K562 (cell line): ENCODE results near the gene TCF3. TPM values are rescaled to one million over a fixed set of nuclear protein-coding genes. Genes with fewer than 3 reads are reported as not detected.
A peak's percentile ranks its signal among the peaks of the same experiment; 100 is the strongest.

Experiments
- CBFA2T2 ChIP-seq: fragments of 450-650 bp; conservative IDR thresholded peaks from 2 replicates; pipeline ENCODE4 v1.6.1; 2017; ENCODE audit warnings: mild to moderate bottlenecking
- CREM ChIP-seq: IDR thresholded peaks from 2 replicates; pipeline ENCODE4 v1.6.1; 2014; ENCODE audit warnings: antibody characterized with exemption, low read depth
- ELF1 ChIP-seq: fragments of 200-800 bp; sonication (Bioruptor generic); IDR thresholded peaks from 2 replicates; pipeline ENCODE4 v1.6.1; 2016; ENCODE audit warnings: missing genetic modification characterization, missing compliant biosample characterization
- ESRRA ChIP-seq: fragments of 450-650 bp; IDR thresholded peaks from 2 replicates; pipeline ENCODE4 v1.6.1; 2014; ENCODE audit warnings: low read depth, mild to moderate bottlenecking, moderate library complexity, borderline replicate concordance
- GABPB2 ChIP-seq: fragments of 250-450 bp; sonication (Bioruptor Pico); conservative IDR thresholded peaks from 2 replicates; pipeline ENCODE4 v1.5.1; 2021; ENCODE audit warnings: mild to moderate bottlenecking
- HNRNPK ChIP-seq: fragments of 200-400 bp; formaldehyde crosslinking; IDR thresholded peaks from one replicate; pipeline ENCODE4 v1.6.1; 2018; ENCODE audit warnings: mild to moderate bottlenecking, low read depth, low read length; ENCODE audit not compliant: poor library complexity, severe bottlenecking
- LARP7 ChIP-seq: fragments of 450-650 bp; IDR thresholded peaks from 2 replicates; pipeline ENCODE4 v1.6.1; 2016
- LCOR ChIP-seq: sonication (generic); formaldehyde crosslinking; IDR thresholded peaks from 2 replicates; pipeline ENCODE4 v1.8.0; 2022; ENCODE audit warnings: mild to moderate bottlenecking, missing genetic modification reagents
- PHF21A ChIP-seq: fragments of 450-650 bp; IDR thresholded peaks from 2 replicates; pipeline ENCODE4 v1.6.1; 2017; ENCODE audit warnings: low read depth, borderline replicate concordance
- PURB ChIP-seq: sonication (generic); formaldehyde crosslinking; IDR thresholded peaks from 2 replicates; pipeline ENCODE4 v1.9.0; 2021; ENCODE audit warnings: low read depth, mild to moderate bottlenecking, missing genetic modification reagents
- RBM15 ChIP-seq: fragments of 200-400 bp; formaldehyde crosslinking; IDR thresholded peaks from 2 replicates; pipeline ENCODE4 v1.6.1; 2018; ENCODE audit warnings: mild to moderate bottlenecking, low read length, moderate library complexity; ENCODE audit not compliant: insufficient read depth
- SIN3B ChIP-seq: fragments of 450-650 bp; IDR thresholded peaks from 2 replicates; pipeline ENCODE4 v1.6.1; 2017; ENCODE audit warnings: low read depth, mild to moderate bottlenecking, moderate library complexity
- SRSF1 ChIP-seq: fragments of 200-400 bp; formaldehyde crosslinking; IDR thresholded peaks from 2 replicates; pipeline ENCODE4 v1.6.1; 2017; ENCODE audit warnings: mild to moderate bottlenecking, low read depth, low read length, moderate library complexity
- TRIM28 ChIP-seq: fragments of 450-650 bp; IDR thresholded peaks from 2 replicates; pipeline ENCODE4 v1.6.1; 2017
- ZNF174 ChIP-seq: fragments of 250-450 bp; sonication (Bioruptor Pico); IDR thresholded peaks from 2 replicates; pipeline ENCODE4 v1.4.0; 2020; ENCODE audit warnings: mild to moderate bottlenecking
- ZNF551 ChIP-seq: fragments of 250-450 bp; sonication (Bioruptor Pico); IDR thresholded peaks from 2 replicates; pipeline ENCODE4 v1.5.0; 2021; ENCODE audit warnings: mild to moderate bottlenecking, moderate library complexity
- ZSCAN32 ChIP-seq: fragments of 450-650 bp; formaldehyde crosslinking; IDR thresholded peaks from 2 replicates; pipeline ENCODE4 v1.4.0; 2020; ENCODE audit warnings: mild to moderate bottlenecking, moderate library complexity
- polyA plus RNA-seq, 8 experiments: library from polyadenylated mRNA; depleted of rRNA in 4 of 8; stranded (reverse) in 5 of 8; unstranded in 3 of 8; fragments of >200 nt; fragmentation: Nextera tagmentation in 2 of 8; fragmentation: Illumina TruSeq in 1 of 8; extraction: Ambion mirVana in 2 of 8; extraction: Trizol in 1 of 8; gene quantifications; 2 replicates each; pipeline versions ENCODE4 v1.2.1 to v1.2.3, GENCODE V29; 2011 to 2014; ENCODE audit warnings: inconsistent platforms in 1 of 8, missing spikeins in 1 of 8
- total RNA-seq, 7 experiments: library from RNA; depleted of rRNA in 6 of 7; stranded (reverse); fragments of >200 nt in 6 of 7; fragmentation: Illumina TruSeq in 2 of 7; extraction: Trizol in 2 of 7; gene quantifications; 2 replicates each; pipeline versions ENCODE4 v1.2.1 to v1.2.3, GENCODE V29; 2011 to 2021; ENCODE audit warnings: low replicate concordance in 1 of 7
- TF ChIP-seq, protein P1 (sequence below): fragments of 450-650 bp; IDR thresholded peaks from 2 replicates; pipeline ENCODE4 v1.6.1; 2016; ENCODE audit warnings: borderline replicate concordance
- TF ChIP-seq, protein P2 (sequence below): fragments of 450-650 bp; IDR thresholded peaks from 2 replicates; pipeline ENCODE4 v1.6.1; 2018; ENCODE audit warnings: mild to moderate bottlenecking, low read depth; ENCODE audit not compliant: partially characterized antibody
- TF ChIP-seq, protein P3 (sequence below), 2 experiments: fragments of 150-350 bp in 1 of 2; IDR thresholded peaks; 2 replicates each; pipeline ENCODE4 v1.6.1; 2012 to 2016; ENCODE audit warnings: low read depth in 2 of 2, low read length in 2 of 2, mild to moderate bottlenecking in 1 of 2, moderate library complexity in 1 of 2
- TF ChIP-seq, protein P4 (sequence below), 3 experiments: fragments of 200-800 bp in 1 of 3; sonication (Bioruptor generic) in 1 of 3; sonication (generic) in 1 of 3; formaldehyde crosslinking in 1 of 3; IDR thresholded peaks; 2 replicates each; pipeline versions ENCODE4 v1.6.1 to v1.8.0; 2016 to 2022; ENCODE audit warnings: mild to moderate bottlenecking in 2 of 3, missing compliant biosample characterization in 2 of 3, missing genetic modification characterization in 2 of 3, missing genetic modification reagents in 1 of 3

TCF3 gene
- total and polyA plus RNA-seq, 9 of the 15 experiments (the other 6 are each of a cell fraction or from before 2014, with no cell fraction given): 5.6 to 259 (median 84.0) TPM

DNA sequence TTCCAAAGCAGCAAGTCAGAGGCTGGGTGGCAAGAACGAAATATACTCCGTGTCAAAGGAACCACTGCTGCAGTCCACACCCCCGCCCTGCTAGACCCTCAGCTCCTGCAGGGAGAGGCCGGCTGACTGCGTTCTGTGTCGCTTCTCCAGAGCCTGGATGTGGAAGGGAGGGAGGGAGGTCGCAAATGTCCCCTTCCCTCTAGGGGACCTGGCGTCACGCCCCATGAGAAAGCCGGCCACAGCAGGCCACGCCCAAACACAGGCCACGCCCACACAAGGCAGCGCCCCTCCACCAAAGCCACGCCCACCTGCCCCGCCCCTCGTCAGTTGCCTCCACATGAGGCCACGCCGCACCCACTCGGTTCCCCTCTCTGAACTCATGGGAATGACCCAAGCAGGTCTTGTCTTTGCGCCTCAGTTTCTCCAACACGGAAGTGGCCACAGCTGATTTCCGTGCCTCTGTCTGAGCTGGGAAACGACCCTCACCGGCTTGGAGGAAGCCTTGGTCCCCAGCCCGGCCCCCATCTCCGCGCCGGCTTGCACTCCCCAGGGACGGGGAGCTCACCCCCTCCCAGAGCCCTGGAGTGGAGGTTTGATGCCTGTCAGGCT lies 38.4 kb upstream of the TCF3 start (continued):
- TF ChIP-seq HNRNPK (no peak), SIN3B (no peak), RBM15 (no peak), SRSF1 (no peak), PHF21A (no peak), ESRRA (no peak), TRIM28 (no peak), CREM (peak; percentile 38; the same call in 1 of the 2 replicates), ZNF174 (CRISPR knock-in tag) (no peak), ZNF551 (CRISPR knock-in tag) (no peak), LARP7 (no peak), LCOR (CRISPR knock-in tag) (no peak), ELF1 (tag) (no peak), PURB (CRISPR knock-in tag) (no peak), GABPB2 (no peak), CBFA2T2 (no peak), ZSCAN32 (no peak)
- TF ChIP-seq, protein P1, sequence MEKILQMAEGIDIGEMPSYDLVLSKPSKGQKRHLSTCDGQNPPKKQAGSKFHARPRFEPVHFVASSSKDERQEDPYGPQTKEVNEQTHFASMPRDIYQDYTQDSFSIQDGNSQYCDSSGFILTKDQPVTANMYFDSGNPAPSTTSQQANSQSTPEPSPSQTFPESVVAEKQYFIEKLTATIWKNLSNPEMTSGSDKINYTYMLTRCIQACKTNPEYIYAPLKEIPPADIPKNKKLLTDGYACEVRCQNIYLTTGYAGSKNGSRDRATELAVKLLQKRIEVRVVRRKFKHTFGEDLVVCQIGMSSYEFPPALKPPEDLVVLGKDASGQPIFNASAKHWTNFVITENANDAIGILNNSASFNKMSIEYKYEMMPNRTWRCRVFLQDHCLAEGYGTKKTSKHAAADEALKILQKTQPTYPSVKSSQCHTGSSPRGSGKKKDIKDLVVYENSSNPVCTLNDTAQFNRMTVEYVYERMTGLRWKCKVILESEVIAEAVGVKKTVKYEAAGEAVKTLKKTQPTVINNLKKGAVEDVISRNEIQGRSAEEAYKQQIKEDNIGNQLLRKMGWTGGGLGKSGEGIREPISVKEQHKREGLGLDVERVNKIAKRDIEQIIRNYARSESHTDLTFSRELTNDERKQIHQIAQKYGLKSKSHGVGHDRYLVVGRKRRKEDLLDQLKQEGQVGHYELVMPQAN: peak; percentile 51; the same call in 1 of the 2 replicates
- TF ChIP-seq, protein P2, sequence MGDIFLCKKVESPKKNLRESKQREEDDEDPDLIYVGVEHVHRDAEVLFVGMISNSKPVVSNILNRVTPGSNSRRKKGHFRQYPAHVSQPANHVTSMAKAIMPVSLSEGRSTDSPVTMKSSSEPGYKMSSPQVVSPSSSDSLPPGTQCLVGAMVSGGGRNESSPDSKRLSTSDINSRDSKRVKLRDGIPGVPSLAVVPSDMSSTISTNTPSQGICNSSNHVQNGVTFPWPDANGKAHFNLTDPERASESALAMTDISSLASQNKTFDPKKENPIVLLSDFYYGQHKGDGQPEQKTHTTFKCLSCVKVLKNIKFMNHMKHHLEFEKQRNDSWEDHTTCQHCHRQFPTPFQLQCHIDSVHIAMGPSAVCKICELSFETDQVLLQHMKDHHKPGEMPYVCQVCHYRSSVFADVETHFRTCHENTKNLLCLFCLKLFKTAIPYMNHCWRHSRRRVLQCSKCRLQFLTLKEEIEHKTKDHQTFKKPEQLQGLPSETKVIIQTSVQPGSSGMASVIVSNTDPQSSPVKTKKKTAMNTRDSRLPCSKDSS: no peak
- TF ChIP-seq, protein P3, sequence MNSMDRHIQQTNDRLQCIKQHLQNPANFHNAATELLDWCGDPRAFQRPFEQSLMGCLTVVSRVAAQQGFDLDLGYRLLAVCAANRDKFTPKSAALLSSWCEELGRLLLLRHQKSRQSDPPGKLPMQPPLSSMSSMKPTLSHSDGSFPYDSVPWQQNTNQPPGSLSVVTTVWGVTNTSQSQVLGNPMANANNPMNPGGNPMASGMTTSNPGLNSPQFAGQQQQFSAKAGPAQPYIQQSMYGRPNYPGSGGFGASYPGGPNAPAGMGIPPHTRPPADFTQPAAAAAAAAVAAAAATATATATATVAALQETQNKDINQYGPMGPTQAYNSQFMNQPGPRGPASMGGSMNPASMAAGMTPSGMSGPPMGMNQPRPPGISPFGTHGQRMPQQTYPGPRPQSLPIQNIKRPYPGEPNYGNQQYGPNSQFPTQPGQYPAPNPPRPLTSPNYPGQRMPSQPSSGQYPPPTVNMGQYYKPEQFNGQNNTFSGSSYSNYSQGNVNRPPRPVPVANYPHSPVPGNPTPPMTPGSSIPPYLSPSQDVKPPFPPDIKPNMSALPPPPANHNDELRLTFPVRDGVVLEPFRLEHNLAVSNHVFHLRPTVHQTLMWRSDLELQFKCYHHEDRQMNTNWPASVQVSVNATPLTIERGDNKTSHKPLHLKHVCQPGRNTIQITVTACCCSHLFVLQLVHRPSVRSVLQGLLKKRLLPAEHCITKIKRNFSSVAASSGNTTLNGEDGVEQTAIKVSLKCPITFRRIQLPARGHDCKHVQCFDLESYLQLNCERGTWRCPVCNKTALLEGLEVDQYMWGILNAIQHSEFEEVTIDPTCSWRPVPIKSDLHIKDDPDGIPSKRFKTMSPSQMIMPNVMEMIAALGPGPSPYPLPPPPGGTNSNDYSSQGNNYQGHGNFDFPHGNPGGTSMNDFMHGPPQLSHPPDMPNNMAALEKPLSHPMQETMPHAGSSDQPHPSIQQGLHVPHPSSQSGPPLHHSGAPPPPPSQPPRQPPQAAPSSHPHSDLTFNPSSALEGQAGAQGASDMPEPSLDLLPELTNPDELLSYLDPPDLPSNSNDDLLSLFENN (IDR thresholded peaks at IDR 0.05; ENCODE audit: low read depth in 2 of 2, low read length in 2 of 2): no peak
- TF ChIP-seq, protein P4, sequence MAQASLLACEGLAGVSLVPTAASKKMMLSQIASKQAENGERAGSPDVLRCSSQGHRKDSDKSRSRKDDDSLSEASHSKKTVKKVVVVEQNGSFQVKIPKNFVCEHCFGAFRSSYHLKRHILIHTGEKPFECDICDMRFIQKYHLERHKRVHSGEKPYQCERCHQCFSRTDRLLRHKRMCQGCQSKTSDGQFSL (CRISPR knock-in tag; IDR thresholded peaks at IDR 0.05): no peak
- TF ChIP-seq, protein P4 (tag; IDR thresholded peaks at IDR 0.05): no peak
